ENCODE measurements around the gene USH2A. TPM values are rescaled to one million over a fixed set of nuclear protein-coding genes. Genes with fewer than 3 reads are reported as not detected.
"Not testable (repeated sequence)": the region's sequence is repeated elsewhere in the genome, so short reads cannot be mapped to it uniquely, and the experiment has no call there.

USH2A gene
- total and polyA plus RNA-seq, 4 donors: 0.09 to 0.39 (median 0.15) TPM

- Histone ChIP-seq H3K27ac (ENCODE audit: low read depth, low read length) (no peak overlapping the region), H3K27me3 (ENCODE audit: control insufficient read depth, insufficient read depth, low read length) (no peaks in the 10 kb centered on the region), H3K4me1 (ENCODE audit: control insufficient read depth, insufficient read depth, low read length) (no peaks in the 10 kb centered on the region), H3K36me3 (ENCODE audit: control insufficient read depth, insufficient read depth, low read length) (no peaks in the 10 kb centered on the region), H3K4me3 (ENCODE audit: low read depth, low read length) (no peak overlapping the region), H3K9me3 (ENCODE audit: control insufficient read depth, insufficient read depth, low read length) (no peaks in the 10 kb centered on the region)
- peak in 1 of 6 donors; percentile 10 for DNase-seq (ENCODE audit: low read depth in 4 of 6, low spot score in 6 of 6)
These were observed 245.0 kb downstream of the USH2A start for GRCh38 chr1:216178281-216178680.

GRCh38 chr1:216176970-216177369 lies 246.3 kb downstream of the USH2A start:
- Histone ChIP-seq H3K27me3 (ENCODE audit: control insufficient read depth, insufficient read depth, low read length) (no peaks in the 10 kb centered on the region), H3K27ac (ENCODE audit: low read depth, low read length) (no peak overlapping the region), H3K9me3 (ENCODE audit: control insufficient read depth, insufficient read depth, low read length) (no peaks in the 10 kb centered on the region), H3K4me1 (ENCODE audit: control insufficient read depth, insufficient read depth, low read length) (no peaks in the 10 kb centered on the region), H3K4me3 (ENCODE audit: low read depth, low read length) (no peak overlapping the region), H3K36me3 (ENCODE audit: control insufficient read depth, insufficient read depth, low read length) (no peaks in the 10 kb centered on the region)
- WGBS (ENCODE audit: insufficient coverage): no CpG with 5 or more reads among the region's 1 CpG
- peak in 1 of 6 donors; percentile 56 for DNase-seq (ENCODE audit: low read depth in 4 of 6, low spot score in 6 of 6)

- WGBS (ENCODE audit: insufficient coverage): 51% methylated on average over 2 of the region's 6 CpGs
These were observed 247.5 kb downstream of the USH2A start for GRCh38 chr1:216175714-216176113.

GRCh38 chr1:216173376-216173995 lies 249.8 kb downstream of the USH2A start:
- WGBS (ENCODE audit: insufficient coverage): no CpG with 5 or more reads among the region's 4 CpGs
- peak in 3 of 6 donors; percentile 21 to 60 (median 47) for DNase-seq (ENCODE audit: low read depth in 4 of 6, low spot score in 6 of 6)
- H3K27ac ChIP-seq (ENCODE audit: low read depth, low read length): peak overlapping the region; percentile 18

More at GRCh38 chr1:216175714-216176113, 247.5 kb downstream of the USH2A start:
- Histone ChIP-seq H3K27me3 (ENCODE audit: control insufficient read depth, insufficient read depth, low read length) (no peaks in the 10 kb centered on the region), H3K27ac (ENCODE audit: low read depth, low read length) (no peak overlapping the region), H3K4me1 (ENCODE audit: control insufficient read depth, insufficient read depth, low read length) (no peaks in the 10 kb centered on the region), H3K9me3 (ENCODE audit: control insufficient read depth, insufficient read depth, low read length) (no peaks in the 10 kb centered on the region), H3K4me3 (ENCODE audit: low read depth, low read length) (no peak overlapping the region), H3K36me3 (ENCODE audit: control insufficient read depth, insufficient read depth, low read length) (no peaks in the 10 kb centered on the region)
- DNase-seq (ENCODE audit: low read depth in 4 of 6, low spot score in 6 of 6): no peak

GRCh38 chr1:216169351-216169750 lies 253.9 kb downstream of the USH2A start:
- H3K27ac ChIP-seq (ENCODE audit: low read depth, low read length): no peak overlapping the region
- no peak for DNase-seq (ENCODE audit: low read depth in 4 of 6, low spot score in 6 of 6)
- no peaks in the 10 kb centered on the region for H3K4me1 ChIP-seq (ENCODE audit: control insufficient read depth, insufficient read depth, low read length)
- H3K4me3 ChIP-seq (ENCODE audit: low read depth, low read length): no peak overlapping the region
- no peaks in the 10 kb centered on the region for H3K36me3 ChIP-seq (ENCODE audit: control insufficient read depth, insufficient read depth, low read length)
- no peaks in the 10 kb centered on the region for H3K27me3 ChIP-seq (ENCODE audit: control insufficient read depth, insufficient read depth, low read length)
- no peaks in the 10 kb centered on the region for H3K9me3 ChIP-seq (ENCODE audit: control insufficient read depth, insufficient read depth, low read length)
- WGBS (ENCODE audit: insufficient coverage): no CpG with 5 or more reads among the region's 1 CpG

More at GRCh38 chr1:216173376-216173995, 249.8 kb downstream of the USH2A start:
- Histone ChIP-seq H3K9me3 (ENCODE audit: control insufficient read depth, insufficient read depth, low read length) (no peaks in the 10 kb centered on the region), H3K4me1 (ENCODE audit: control insufficient read depth, insufficient read depth, low read length) (no peaks in the 10 kb centered on the region), H3K4me3 (ENCODE audit: low read depth, low read length) (no peak overlapping the region), H3K27me3 (ENCODE audit: control insufficient read depth, insufficient read depth, low read length) (no peaks in the 10 kb centered on the region), H3K36me3 (ENCODE audit: control insufficient read depth, insufficient read depth, low read length) (no peaks in the 10 kb centered on the region)

GRCh38 chr1:216168546-216168945 lies 254.7 kb downstream of the USH2A start:
- DNase-seq (ENCODE audit: low read depth in 4 of 6, low spot score in 6 of 6): no peak
- no peaks in the 10 kb centered on the region for H3K36me3 ChIP-seq (ENCODE audit: control insufficient read depth, insufficient read depth, low read length)
- no peaks in the 10 kb centered on the region for H3K4me1 ChIP-seq (ENCODE audit: control insufficient read depth, insufficient read depth, low read length)
- H3K27me3 ChIP-seq (ENCODE audit: control insufficient read depth, insufficient read depth, low read length): no peaks in the 10 kb centered on the region
- no peaks in the 10 kb centered on the region for H3K9me3 ChIP-seq (ENCODE audit: control insufficient read depth, insufficient read depth, low read length)
- no peak overlapping the region for H3K4me3 ChIP-seq (ENCODE audit: low read depth, low read length)
- H3K27ac ChIP-seq (ENCODE audit: low read depth, low read length): no peak overlapping the region
- 100% methylated on average over 1 of the region's 3 CpGs for WGBS (ENCODE audit: insufficient coverage)

GRCh38 chr1:216154063-216154462 lies 269.2 kb downstream of the USH2A start:
- no peak overlapping the region for H3K4me3 ChIP-seq (ENCODE audit: low read depth, low read length)

GRCh38 chr1:216153130-216153529 lies 270.1 kb downstream of the USH2A start:
- no peaks in the 10 kb centered on the region for H3K9me3 ChIP-seq (ENCODE audit: control insufficient read depth, insufficient read depth, low read length)
- H3K4me3 ChIP-seq (ENCODE audit: low read depth, low read length): no peak overlapping the region
- no peaks in the 10 kb centered on the region for H3K27me3 ChIP-seq (ENCODE audit: control insufficient read depth, insufficient read depth, low read length)
- no peaks in the 10 kb centered on the region for H3K36me3 ChIP-seq (ENCODE audit: control insufficient read depth, insufficient read depth, low read length)
- H3K27ac ChIP-seq (ENCODE audit: low read depth, low read length): no peak overlapping the region
- no peak for DNase-seq (ENCODE audit: low read depth in 4 of 6, low spot score in 6 of 6)
- WGBS (ENCODE audit: insufficient coverage): 94% methylated on average over 2 of the region's 2 CpGs
- no peaks in the 10 kb centered on the region for H3K4me1 ChIP-seq (ENCODE audit: control insufficient read depth, insufficient read depth, low read length)

More at GRCh38 chr1:216154063-216154462, 269.2 kb downstream of the USH2A start:
- Histone ChIP-seq H3K27ac (ENCODE audit: low read depth, low read length) (no peak overlapping the region), H3K9me3 (ENCODE audit: control insufficient read depth, insufficient read depth, low read length) (no peaks in the 10 kb centered on the region), H3K36me3 (ENCODE audit: control insufficient read depth, insufficient read depth, low read length) (no peaks in the 10 kb centered on the region), H3K4me1 (ENCODE audit: control insufficient read depth, insufficient read depth, low read length) (no peaks in the 10 kb centered on the region), H3K27me3 (ENCODE audit: control insufficient read depth, insufficient read depth, low read length) (no peaks in the 10 kb centered on the region)
- no peak for DNase-seq (ENCODE audit: low read depth in 4 of 6, low spot score in 6 of 6)

GRCh38 chr1:216145451-216146018 lies 277.7 kb downstream of the USH2A start:
- H3K27ac ChIP-seq (ENCODE audit: low read depth, low read length); H3K4me3 ChIP-seq (ENCODE audit: low read depth, low read length); H3K4me1 ChIP-seq (ENCODE audit: control insufficient read depth, insufficient read depth, low read length); DNase-seq (ENCODE audit: low read depth in 4 of 6, low spot score in 6 of 6); H3K36me3 ChIP-seq (ENCODE audit: control insufficient read depth, insufficient read depth, low read length); H3K27me3 ChIP-seq (ENCODE audit: control insufficient read depth, insufficient read depth, low read length); H3K9me3 ChIP-seq (ENCODE audit: control insufficient read depth, insufficient read depth, low read length): not testable (repeated sequence)
- WGBS (ENCODE audit: insufficient coverage): no CpG with 5 or more reads among the region's 7 CpGs
